HL-60 (cell line): ENCODE results near the gene ETV3.

Source experiments
- CTCF ChIP-seq: IDR thresholded peaks from one replicate; pipeline ENCODE4 v1.5.1; 2011; ENCODE audit warnings: low read length, control low read depth, inconsistent platforms; ENCODE audit not compliant: insufficient read depth
- POLR2AphosphoS5 ChIP-seq: IDR thresholded peaks from 2 replicates; pipeline ENCODE4 v1.6.1; 2012; ENCODE audit warnings: low read depth

- TF ChIP-seq CTCF (no peak), POLR2AphosphoS5 (no peak)
Measured at GRCh38 chr1:157090771-157091170, 47.4 kb downstream of the ETV3 start.
